Pancreas (tissue), 10 donors: ENCODE data around the gene DHX38. TPM values are rescaled to one million over a fixed set of nuclear protein-coding genes. Genes with fewer than 3 reads are reported as not detected.
A peak's percentile ranks its signal among the peaks of the same experiment; 100 is the strongest.

Experiments used
- ATAC-seq, 4 donors: fragments of 200-7000 bp; cut with Tn5 transposase; one replicate each; pipeline versions ENCODE4 v1.8.0 to v1.9.1; 2020; ENCODE audit warnings: mild to moderate bottlenecking in 4 of 4, moderate library complexity in 4 of 4
- DNase-seq, 6 donors: peaks; one replicate each; pipeline ENCODE4 v3.0.0-alpha.2; 2020
- FAIRE-seq: peaks from 2 replicates; lab custom pipeline; 2012; peaks lifted over from hg19 to GRCh38; lab: Jason Lieb, UNC
- H3K27ac ChIP-seq, 4 donors: fragments of 200-600 bp; sonication (generic); 1 replicate in 3 of 4; 2 replicates in 1 of 4; pipeline versions ENCODE4 v1.5.0 to v1.8.0; 2020
- H3K27me3 ChIP-seq, 4 donors: fragments of 200-600 bp; one replicate each; pipeline ENCODE4 v1.8.0; 2021
- H3K36me3 ChIP-seq, 3 donors: fragments of 200-600 bp; sonication (generic) in 1 of 3; one replicate each; pipeline versions ENCODE4 v1.5.0 to v1.8.0; 2020 to 2021
- H3K4me1 ChIP-seq, 3 donors: fragments of 200-600 bp; one replicate each; pipeline ENCODE4 v1.8.0; 2021
- H3K4me3 ChIP-seq, 4 donors: fragments of 200-600 bp; sonication (generic) in 2 of 4; one replicate each; pipeline versions ENCODE4 v1.5.0 to v1.8.0; 2020 to 2021
- H3K9me3 ChIP-seq, 4 donors: fragments of 200-600 bp; one replicate each; pipeline ENCODE4 v1.8.0; 2021
- CTCF ChIP-seq, 4 donors: fragments of 200-600 bp; sonication (generic) in 3 of 4; IDR thresholded peaks; one replicate each; pipeline versions ENCODE4 v1.5.0 to v1.8.0; 2021; ENCODE audit warnings: antibody characterized with exemption in 4 of 4
- WGBS, 2 donors: extraction: QIAGEN DNeasy Blood & Tissue Kit; methylation state at CpG; one replicate each; pipeline ENCODE4 v1.1.7; 2013; 5-methylcytosine and 5-hydroxymethylcytosine counted together
- intact Hi-C, 3 donors: fragments of 100-400 bp; cut with DNase I; formaldehyde crosslinking; loops; one replicate each; pipeline versions ENCODE4 v1.11.1 to v1.14.2; 2022
- polyA plus RNA-seq, 2 donors: library from polyadenylated mRNA; stranded (reverse); fragments of 200-250 nt; gene quantifications; one replicate each; pipeline ENCODE4 v1.2.3, GENCODE V29; 2013
- total RNA-seq, 6 donors: library from RNA; stranded (reverse); fragmentation: NEBNext Ultra II Directional in 4 of 6; extraction: Animal tissue kit (Norgen Biotek cat#: 25700) in 4 of 6; gene quantifications; one replicate each; pipeline versions ENCODE4 v1.2.1 to v1.2.4, GENCODE V29; 2021 to 2023
- donor health status: healthy with polysubstance abuse.
- donor health status: DM: no; HTN: no; CAD: no; lungs with moderate emphysema.
- donor health status: DM: no; HTN: no; CAD: no.
- donor health status: control.
- donor health status: control.
- donor health status: Bipolar disorder and iron deficiency.
- donor health status: DM: yes; HTN: yes; CAD: no.
- donor health status: DM: no; HTN: no; CAD: no.
- donor health status: DM: no; HTN: no; CAD: no.
- donor health status: DM: yes; HTN: yes; CAD: no.

DHX38 gene
- total and polyA plus RNA-seq, 8 donors = 16.3 to 68.2 (median 24.3) TPM

GRCh38 chr16:72109966-72110530, 16.4 kb downstream of the DHX38 start:
- no peak for TF ChIP-seq CTCF (IDR thresholded peaks at IDR 0.05)
- no peaks in the 10 kb centered on the region for H3K9me3 ChIP-seq
- H3K4me3 ChIP-seq = no peak overlapping the region
- 86 to 87% methylated on average over 12 of the region's 12 CpGs for WGBS, 2 donors
- intact Hi-C loops = no loop called here
- ATAC-seq (no peak), FAIRE-seq (no peak), DNase-seq (no peak)
- no peaks in the 10 kb centered on the region for H3K4me1 ChIP-seq
- no peak overlapping the region for H3K27ac ChIP-seq
- H3K27me3 ChIP-seq = no peaks in the 10 kb centered on the region
- H3K36me3 ChIP-seq = peaks cover 12 to 76% (median 32%) of the 10 kb centered on the region in 3 donors

GRCh38 chr16:72110662-72111615, 17.3 kb downstream of the DHX38 start:
- TF ChIP-seq CTCF (IDR thresholded peaks at IDR 0.05) = no peak
- H3K4me1 ChIP-seq = no peaks in the 10 kb centered on the region
- H3K4me3 ChIP-seq = no peak overlapping the region
- H3K9me3 ChIP-seq = no peaks in the 10 kb centered on the region
- peaks cover 9 to 68% (median 26%) of the 10 kb centered on the region in 3 donors for H3K36me3 ChIP-seq
- H3K27ac ChIP-seq = no peak overlapping the region
- DNase-seq = no peak
- no peak for FAIRE-seq
- no peaks in the 10 kb centered on the region for H3K27me3 ChIP-seq
- intact Hi-C loops = no loop called here
- WGBS, 2 donors = 96 to 99% methylated on average over 23 of the region's 23 CpGs
- ATAC-seq = no peak

GRCh38 chr16:72111657-72112451, 18.2 kb downstream of the DHX38 start:
- 89 to 92% methylated on average over 19 of the region's 19 CpGs for WGBS, 2 donors
- no peak overlapping the region for H3K4me3 ChIP-seq
- no peak for DNase-seq
- H3K36me3 ChIP-seq = peaks cover 9 to 61% (median 23%) of the 10 kb centered on the region in 3 donors
- intact Hi-C loops = no loop called here
- peak in 1 of 4 donors; percentile 22 for ATAC-seq
- FAIRE-seq = no peak
- no peak for TF ChIP-seq CTCF (IDR thresholded peaks at IDR 0.05)
- no peak overlapping the region for H3K27ac ChIP-seq
- H3K4me1 ChIP-seq = no peaks in the 10 kb centered on the region
- H3K27me3 ChIP-seq = no peaks in the 10 kb centered on the region
- H3K9me3 ChIP-seq = no peaks in the 10 kb centered on the region

- ATAC-seq (no peak), FAIRE-seq (no peak), DNase-seq (no peak)
- Histone ChIP-seq H3K27ac (no peak overlapping the region), H3K36me3 (peaks cover 9 to 56% (median 19%) of the 10 kb centered on the region in 3 donors), H3K27me3 (no peaks in the 10 kb centered on the region), H3K4me3 (no peak overlapping the region), H3K4me1 (no peaks in the 10 kb centered on the region), H3K9me3 (no peaks in the 10 kb centered on the region)
- intact Hi-C loops = no loop called here
- TF ChIP-seq CTCF (IDR thresholded peaks at IDR 0.05) = no peak
- 95% methylated on average over 15 of the region's 15 CpGs for WGBS, 2 donors
Measured at GRCh38 chr16:72112452-72112792, 18.8 kb downstream of the DHX38 start.
